HepG2 (cell line): ENCODE measurements around the gene ZNF37A. TPM values are rescaled to one million over a fixed set of nuclear protein-coding genes. Genes with fewer than 3 reads are reported as not detected.

Experiments
- AHR ChIP-seq: IDR thresholded peaks from 2 replicates; pipeline ENCODE4 v1.6.1; 2018; ENCODE audit warnings: missing genetic modification reagents, missing compliant biosample characterization
- ELK4 ChIP-seq: sonication (generic); formaldehyde crosslinking; IDR thresholded peaks from 2 replicates; pipeline ENCODE4 v1.9.0; 2021; ENCODE audit warnings: missing genetic modification reagents, borderline replicate concordance
- FLYWCH1 ChIP-seq: sonication (generic); formaldehyde crosslinking; IDR thresholded peaks from 2 replicates; pipeline ENCODE4 v1.8.1; 2023; ENCODE audit warnings: mild to moderate bottlenecking, missing genetic modification reagents
- GPBP1L1 ChIP-seq: sonication (generic); formaldehyde crosslinking; IDR thresholded peaks from 2 replicates; pipeline ENCODE4 v1.5.0; 2020; ENCODE audit warnings: mild to moderate bottlenecking, missing genetic modification reagents
- KAT8 ChIP-seq: IDR thresholded peaks from 2 replicates; pipeline ENCODE4 v1.6.1; 2016; ENCODE audit warnings: missing genetic modification reagents, missing compliant biosample characterization
- LCORL ChIP-seq, 2 experiments: fragments of 450-650 bp in 1 of 2; sonication (generic) in 1 of 2; formaldehyde crosslinking in 1 of 2; IDR thresholded peaks; 2 replicates each; pipeline versions ENCODE4 v1.5.0 to v1.6.1; 2017 to 2020; ENCODE audit warnings: antibody characterized with exemption in 1 of 2, missing genetic modification reagents in 1 of 2
- NCOA2 ChIP-seq: sonication (generic); formaldehyde crosslinking; IDR thresholded peaks from 2 replicates; pipeline ENCODE4 v1.8.0; 2022; ENCODE audit warnings: inconsistent platforms
- NFE2L2 ChIP-seq: fragments of 150-350 bp; IDR thresholded peaks from 2 replicates; pipeline ENCODE4 v1.6.1; 2014; ENCODE audit warnings: low read length
- PLRG1 ChIP-seq: fragments of 450-650 bp; conservative IDR thresholded peaks from 2 replicates; pipeline ENCODE4 v1.6.1; 2016
- POGK ChIP-seq: sonication (generic); formaldehyde crosslinking; conservative IDR thresholded peaks from 2 replicates; pipeline ENCODE4 v1.8.0; 2022; ENCODE audit warnings: mild to moderate bottlenecking, moderate library complexity, missing genetic modification reagents
- RAD51 ChIP-seq: fragments of 450-650 bp; IDR thresholded peaks from 2 replicates; pipeline ENCODE4 v1.6.1; 2016; ENCODE audit warnings: borderline replicate concordance
- SAFB2 ChIP-seq: sonication (generic); formaldehyde crosslinking; IDR thresholded peaks from 2 replicates; pipeline ENCODE4 v1.5.1; 2020; ENCODE audit warnings: missing genetic modification reagents, low read depth, mild to moderate bottlenecking, borderline replicate concordance
- SRY ChIP-seq: sonication (generic); formaldehyde crosslinking; IDR thresholded peaks from 2 replicates; pipeline ENCODE4 v1.8.0; 2022; ENCODE audit warnings: mild to moderate bottlenecking, missing genetic modification reagents
- XBP1 ChIP-seq: sonication (generic); formaldehyde crosslinking; IDR thresholded peaks from 2 replicates; pipeline ENCODE4 v1.5.0; 2020; ENCODE audit warnings: missing genetic modification reagents
- ZNF292 ChIP-seq: sonication (generic); formaldehyde crosslinking; IDR thresholded peaks from 2 replicates; pipeline ENCODE4 v1.8.1; 2022; ENCODE audit warnings: mild to moderate bottlenecking, low read depth, missing genetic modification reagents, borderline replicate concordance
- ZNF510 ChIP-seq: sonication (generic); formaldehyde crosslinking; IDR thresholded peaks from 2 replicates; pipeline ENCODE4 v1.4.0; 2020; ENCODE audit warnings: low read depth, mild to moderate bottlenecking, missing genetic modification reagents
- ZNF543 ChIP-seq: sonication (generic); formaldehyde crosslinking; IDR thresholded peaks from 2 replicates; pipeline ENCODE4 v1.4.0; 2020; ENCODE audit warnings: mild to moderate bottlenecking, missing genetic modification reagents
- ZNF589 ChIP-seq: sonication (generic); formaldehyde crosslinking; conservative IDR thresholded peaks from 2 replicates; pipeline ENCODE4 v1.8.0; 2022; ENCODE audit warnings: mild to moderate bottlenecking, moderate library complexity, missing genetic modification reagents
- ZNF710 ChIP-seq: sonication (generic); formaldehyde crosslinking; IDR thresholded peaks from 2 replicates; pipeline ENCODE4 v1.5.0; 2020; ENCODE audit warnings: mild to moderate bottlenecking, missing genetic modification reagents, borderline replicate concordance
- ZNF737 ChIP-seq: sonication (generic); formaldehyde crosslinking; IDR thresholded peaks from 2 replicates; pipeline ENCODE4 v1.5.0; 2020; ENCODE audit warnings: missing genetic modification reagents, mild to moderate bottlenecking, borderline replicate concordance
- ZNF761 ChIP-seq: sonication (generic); formaldehyde crosslinking; conservative IDR thresholded peaks from 2 replicates; pipeline ENCODE4 v1.4.0; 2020; ENCODE audit warnings: mild to moderate bottlenecking, missing genetic modification reagents
- ZNF770 ChIP-seq: sonication (generic); formaldehyde crosslinking; IDR thresholded peaks from 2 replicates; pipeline ENCODE4 v1.5.0; 2020; ENCODE audit warnings: mild to moderate bottlenecking, missing genetic modification reagents
- polyA plus RNA-seq, 8 experiments: library from polyadenylated mRNA; depleted of rRNA in 3 of 8; stranded (reverse) in 7 of 8; unstranded in 1 of 8; fragments of >200 nt; fragmentation: Illumina TruSeq in 4 of 8; extraction: Trizol in 4 of 8; gene quantifications; 2 replicates each; pipeline versions ENCODE4 v1.2.1 to v1.2.3, GENCODE V29; 2011 to 2016; ENCODE audit warnings: low read depth in 4 of 8, missing spikeins in 1 of 8, mixed read lengths in 1 of 8; ENCODE audit not compliant: insufficient read depth in 1 of 8
- total RNA-seq, 5 experiments: library from RNA; depleted of rRNA; stranded (reverse); fragments of >200 nt; fragmentation: Illumina TruSeq; extraction: Trizol; gene quantifications; 2 replicates each; pipeline ENCODE4 v1.2.3, GENCODE V29; 2016; ENCODE audit warnings: low read depth in 1 of 5

ZNF37A gene
- total and polyA plus RNA-seq, 2 of the 13 experiments (the other 11 are each of a cell fraction or from before 2014, with no cell fraction given): 8.0 to 12.6 TPM

- TF ChIP-seq ZNF710 (CRISPR knock-in tag): no peak
- TF ChIP-seq ZNF737 (CRISPR knock-in tag): no peak
- no peak; the same call in 1 of the 2 replicates for TF ChIP-seq ZNF770 (CRISPR knock-in tag)
- TF ChIP-seq POGK (CRISPR knock-in tag): peak; percentile 67
- TF ChIP-seq ZNF510: no peak
- TF ChIP-seq FLYWCH1 (CRISPR knock-in tag): no peak
- TF ChIP-seq SAFB2 (CRISPR knock-in tag): no peak
- no peak for TF ChIP-seq GPBP1L1 (CRISPR knock-in tag)
- no peak for TF ChIP-seq ZNF589 (CRISPR knock-in tag)
- no peak for TF ChIP-seq ELK4
- TF ChIP-seq NCOA2: no peak
- no peak for TF ChIP-seq LCORL (IDR thresholded peaks at IDR 0.05)
- TF ChIP-seq LCORL (CRISPR knock-in tag; IDR thresholded peaks at IDR 0.05): 0 out of 2 replicates have a peak, but pooled peaks have one; percentile 58
- no peak for TF ChIP-seq KAT8 (CRISPR knock-in tag)
- TF ChIP-seq XBP1 (CRISPR knock-in tag): no peak
- TF ChIP-seq AHR: no peak
- TF ChIP-seq RAD51: no peak
- TF ChIP-seq NFE2L2: no peak
- no peak; the same call in 1 of the 2 replicates for TF ChIP-seq ZNF292 (CRISPR knock-in tag)
- 0 out of 2 replicates have a peak, but pooled peaks have one; percentile 41 for TF ChIP-seq SRY (CRISPR knock-in tag)
- no peak for TF ChIP-seq ZNF761 (CRISPR knock-in tag)
- TF ChIP-seq PLRG1: no peak
- TF ChIP-seq ZNF543 (CRISPR knock-in tag): no peak; the same call in 1 of the 2 replicates
These were observed at the start of gene ZNF37A (continued) for GRCh38 chr10:38094158-38094926.
